ENCODE results near the gene TOX2.

Gene TOX2

DNA sequence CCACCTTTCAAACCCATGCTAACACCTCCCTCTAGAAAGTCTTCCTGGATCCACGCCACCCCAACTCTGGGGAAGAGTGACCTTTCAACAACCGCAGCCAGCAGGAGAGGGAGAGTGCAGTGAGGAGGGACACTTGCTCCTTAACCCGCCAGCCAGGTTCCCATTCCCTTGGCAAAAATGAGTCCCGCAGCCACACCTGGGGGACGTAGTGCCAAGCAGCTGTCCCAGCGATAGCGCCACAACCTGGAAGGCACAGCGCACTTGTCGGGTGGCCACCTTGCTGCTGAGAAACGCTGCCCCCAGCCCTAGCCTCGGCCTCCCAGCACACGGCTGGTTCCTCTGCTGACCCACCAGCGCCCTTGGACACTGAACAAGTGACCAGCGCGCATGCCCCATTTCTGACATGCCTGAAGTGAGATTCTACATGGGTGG is 153.0 kb downstream of the TOX2 start:
- TF ChIP-seq, protein P1, sequence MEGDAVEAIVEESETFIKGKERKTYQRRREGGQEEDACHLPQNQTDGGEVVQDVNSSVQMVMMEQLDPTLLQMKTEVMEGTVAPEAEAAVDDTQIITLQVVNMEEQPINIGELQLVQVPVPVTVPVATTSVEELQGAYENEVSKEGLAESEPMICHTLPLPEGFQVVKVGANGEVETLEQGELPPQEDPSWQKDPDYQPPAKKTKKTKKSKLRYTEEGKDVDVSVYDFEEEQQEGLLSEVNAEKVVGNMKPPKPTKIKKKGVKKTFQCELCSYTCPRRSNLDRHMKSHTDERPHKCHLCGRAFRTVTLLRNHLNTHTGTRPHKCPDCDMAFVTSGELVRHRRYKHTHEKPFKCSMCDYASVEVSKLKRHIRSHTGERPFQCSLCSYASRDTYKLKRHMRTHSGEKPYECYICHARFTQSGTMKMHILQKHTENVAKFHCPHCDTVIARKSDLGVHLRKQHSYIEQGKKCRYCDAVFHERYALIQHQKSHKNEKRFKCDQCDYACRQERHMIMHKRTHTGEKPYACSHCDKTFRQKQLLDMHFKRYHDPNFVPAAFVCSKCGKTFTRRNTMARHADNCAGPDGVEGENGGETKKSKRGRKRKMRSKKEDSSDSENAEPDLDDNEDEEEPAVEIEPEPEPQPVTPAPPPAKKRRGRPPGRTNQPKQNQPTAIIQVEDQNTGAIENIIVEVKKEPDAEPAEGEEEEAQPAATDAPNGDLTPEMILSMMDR (IDR thresholded peaks at IDR 0.05; ENCODE audit: control insufficient read depth, extremely low read depth, insufficient read depth) = no peak
- no peak overlapping the region for H3K4me3 ChIP-seq (ENCODE audit: low read depth, low read length)
- no peak for DNase-seq (ENCODE audit: low read depth)

DNA sequence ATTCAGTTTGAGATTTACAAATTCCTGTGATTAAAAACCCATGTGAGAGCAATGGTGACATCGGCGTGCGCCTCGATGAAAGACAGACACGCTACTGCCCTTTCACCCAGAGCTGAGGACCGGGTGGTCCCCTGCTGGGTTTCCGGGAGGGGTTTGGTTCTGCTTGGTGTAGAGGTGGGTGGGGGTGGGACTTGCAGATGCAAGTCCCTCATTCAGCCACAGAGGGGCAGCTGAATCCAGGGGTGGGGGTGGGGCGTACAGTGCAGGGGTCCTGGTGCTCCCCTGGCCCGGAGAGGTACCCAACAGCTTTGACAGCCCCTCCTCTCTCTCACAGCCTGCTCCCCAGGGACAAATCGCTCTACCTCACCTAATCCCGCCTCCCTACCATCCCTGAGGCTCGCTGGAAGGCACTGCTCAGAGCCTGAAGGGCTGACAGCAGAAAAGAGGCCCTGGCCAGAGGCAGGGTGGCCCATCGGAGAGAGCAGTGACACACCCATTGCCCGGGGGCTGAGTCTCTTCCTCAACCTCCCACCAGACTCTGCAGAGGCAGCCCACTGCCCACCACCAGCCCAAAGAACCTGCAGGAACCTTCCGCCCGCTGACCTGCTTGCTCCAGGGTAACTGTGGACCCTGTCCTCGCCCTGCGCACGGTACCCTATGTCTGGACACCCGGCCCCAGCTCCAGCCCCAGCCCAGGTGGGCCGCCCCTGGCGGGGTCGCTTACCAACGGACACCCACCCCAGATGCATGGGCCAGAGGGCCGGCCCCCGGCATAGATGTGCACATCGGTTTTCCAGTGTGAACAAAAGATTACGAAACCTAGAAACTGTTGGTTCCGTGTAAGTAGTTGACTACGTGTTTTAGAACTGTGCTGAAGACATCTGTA is 153.9 kb downstream of the TOX2 start:
- H3K4me3 ChIP-seq (ENCODE audit: low read depth, low read length) = no peak overlapping the region
- DNase-seq (ENCODE audit: low read depth) = no peak
- TF ChIP-seq, protein P1 (IDR thresholded peaks at IDR 0.05; ENCODE audit: control insufficient read depth, extremely low read depth, insufficient read depth) = no peak

DNA sequence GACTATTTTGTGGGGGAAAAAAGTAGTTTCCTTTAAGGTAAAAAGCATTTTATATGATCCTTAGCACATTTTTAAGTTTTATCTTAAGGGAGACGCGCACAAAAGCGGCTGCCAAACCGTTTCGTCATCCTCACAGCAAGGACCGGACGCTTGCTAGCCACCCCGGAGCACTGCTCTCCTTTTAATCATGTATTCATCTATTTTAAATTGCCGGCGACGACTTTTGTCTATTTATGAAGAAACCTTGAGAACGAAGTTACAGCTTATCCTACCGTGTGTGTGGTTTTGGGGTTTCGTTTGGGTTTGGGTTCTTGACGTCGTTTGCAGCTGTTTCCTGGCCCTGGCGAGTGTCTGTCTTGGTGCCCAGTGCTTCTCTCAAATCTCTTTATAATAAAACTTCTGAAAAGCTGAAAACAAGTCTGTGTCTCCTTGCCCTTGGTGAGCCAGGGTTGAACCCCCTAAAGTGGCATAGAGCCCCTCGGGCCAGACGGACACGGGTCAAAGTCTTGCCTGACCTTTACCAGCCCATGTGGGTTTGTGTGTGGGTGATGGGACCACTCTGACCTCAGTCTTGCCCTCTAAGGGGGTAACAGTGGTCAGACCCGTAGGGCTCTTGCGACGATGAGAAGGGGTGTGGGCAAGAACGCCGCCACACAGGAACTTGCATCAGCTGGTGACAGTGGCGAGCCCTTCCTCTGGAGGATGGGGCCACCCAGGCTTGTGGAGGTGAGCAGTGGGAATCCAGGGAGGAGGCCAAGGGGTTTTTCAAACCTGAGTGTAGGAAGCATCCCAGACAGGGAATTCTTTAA is 154.8 kb downstream of the TOX2 start:
- DNase-seq (ENCODE audit: low read depth) = no peak
- TF ChIP-seq, protein P1 (IDR thresholded peaks at IDR 0.05; ENCODE audit: control insufficient read depth, extremely low read depth, insufficient read depth) = no peak
- H3K4me3 ChIP-seq (ENCODE audit: low read depth, low read length) = no peak overlapping the region

DNA sequence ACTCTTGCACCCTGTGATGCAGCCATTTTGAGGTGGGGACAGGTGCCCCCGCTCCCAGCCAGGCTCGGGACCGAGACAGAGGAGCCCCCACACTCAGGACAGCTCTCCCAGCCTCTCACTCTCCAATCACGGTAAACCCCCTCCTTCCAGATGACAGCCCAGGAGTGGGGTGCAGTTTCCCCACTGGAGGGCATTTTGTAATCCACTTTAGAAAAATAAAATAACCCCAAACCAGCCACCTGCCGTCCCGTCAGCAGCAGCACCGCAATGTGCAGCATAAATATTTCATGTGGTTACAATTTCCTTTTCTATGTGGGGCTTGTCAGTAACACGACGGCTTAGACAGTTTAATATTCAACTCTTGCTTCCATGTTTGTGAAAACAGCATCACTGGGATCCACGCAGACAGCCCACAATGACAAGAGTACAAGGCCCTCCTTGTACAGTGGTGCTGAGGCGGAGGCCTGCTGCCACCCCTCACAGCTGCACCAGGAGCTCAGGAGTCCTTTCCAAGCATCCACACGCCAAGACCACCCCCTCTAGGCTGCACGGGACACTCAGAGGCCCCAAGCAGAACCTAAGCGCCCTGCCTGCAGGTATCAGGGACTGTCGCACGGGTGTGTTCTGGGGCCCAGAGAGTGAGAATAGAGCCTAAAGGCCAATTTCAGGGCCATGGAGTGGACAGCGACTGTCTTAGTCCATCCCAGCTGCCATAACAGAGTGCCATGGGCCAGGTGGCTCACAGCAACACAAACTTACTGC is 155.7 kb downstream of the TOX2 start:
- TF ChIP-seq, protein P1 (IDR thresholded peaks at IDR 0.05; ENCODE audit: control insufficient read depth, extremely low read depth, insufficient read depth) = no peak
- no peak for DNase-seq (ENCODE audit: low read depth)
- no peak overlapping the region for H3K4me3 ChIP-seq (ENCODE audit: low read depth, low read length)

DNA sequence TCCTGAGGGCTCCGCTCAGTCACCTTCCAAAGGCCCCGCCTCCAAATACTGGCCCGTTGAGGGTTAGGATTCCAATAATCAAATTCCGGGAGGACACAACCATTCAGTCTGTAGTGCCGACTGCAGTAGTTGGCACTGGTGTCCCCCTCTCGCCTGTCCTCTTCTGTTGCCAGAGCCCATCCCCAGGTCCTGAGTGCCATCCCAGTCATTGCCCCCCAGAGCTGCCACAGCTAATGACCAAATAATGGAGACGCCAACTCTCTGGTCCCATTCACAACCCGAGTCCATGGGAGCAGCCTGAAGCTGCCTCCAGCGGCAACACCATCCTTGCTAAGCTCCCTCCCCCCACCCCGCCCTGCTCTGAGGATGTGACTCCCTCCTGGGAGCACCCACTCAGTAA is 156.4 kb downstream of the TOX2 start:
- DNase-seq (ENCODE audit: low read depth) = no peak
- no peak overlapping the region for H3K4me3 ChIP-seq (ENCODE audit: low read depth, low read length)
- TF ChIP-seq, protein P1 (IDR thresholded peaks at IDR 0.05; ENCODE audit: control insufficient read depth, extremely low read depth, insufficient read depth) = no peak

DNA sequence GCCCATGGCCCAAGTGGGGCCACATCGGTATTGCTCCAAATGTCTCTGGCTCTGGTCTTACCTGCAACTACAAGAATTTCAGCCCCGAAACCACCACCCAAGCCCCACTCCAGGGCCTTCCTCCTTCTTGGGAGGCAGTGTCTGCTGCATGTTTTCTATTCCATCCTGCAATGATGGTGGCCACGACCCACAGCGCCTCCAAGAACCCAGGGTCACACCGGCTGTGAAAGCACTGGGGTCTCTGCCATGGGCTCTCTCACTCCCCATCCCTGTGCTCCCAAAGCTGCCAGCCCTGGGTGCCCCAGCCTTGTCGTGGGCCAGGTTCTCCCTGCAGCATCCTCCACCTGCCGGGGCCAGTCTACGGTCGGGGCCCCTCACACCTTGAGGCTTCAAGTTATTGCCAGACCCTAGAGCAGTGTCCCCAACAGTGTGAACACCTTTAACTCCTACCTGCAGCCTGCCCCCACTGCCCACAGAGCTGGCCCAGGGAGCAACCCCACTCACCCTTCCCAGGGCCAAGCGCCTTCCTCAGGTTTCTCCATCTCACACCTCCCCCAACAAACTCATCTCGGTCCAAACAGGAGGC is 157.0 kb downstream of the TOX2 start:
- H3K4me3 ChIP-seq (ENCODE audit: low read depth, low read length) = no peak overlapping the region
- no peak for DNase-seq (ENCODE audit: low read depth)
- TF ChIP-seq, protein P1 (IDR thresholded peaks at IDR 0.05; ENCODE audit: control insufficient read depth, extremely low read depth, insufficient read depth) = no peak
